ENCODE data around the gene MSL3B.

MSL3B gene

GRCh38 chr2:233853883-233854240 is 14.3 kb downstream of the MSL3B start:
- no peak for DNase-seq (ENCODE audit: low read depth in 4 of 4, low spot score in 3 of 4)

- DNase-seq (ENCODE audit: low read depth in 4 of 4, low spot score in 3 of 4), result no peak
Observed at GRCh38 chr2:233853353-233853752, 14.8 kb downstream of the MSL3B start.

GRCh38 chr2:233852056-233852455 is 16.1 kb downstream of the MSL3B start:
- no peak for DNase-seq (ENCODE audit: low read depth in 4 of 4, low spot score in 3 of 4)

GRCh38 chr2:233851169-233851568 is 17.0 kb downstream of the MSL3B start:
- no peak for DNase-seq (ENCODE audit: low read depth in 4 of 4, low spot score in 3 of 4)

- no peak for DNase-seq (ENCODE audit: low read depth in 4 of 4, low spot score in 3 of 4)
Observed at GRCh38 chr2:233850745-233851144, 17.4 kb downstream of the MSL3B start.

GRCh38 chr2:233849607-233850271 is 18.4 kb downstream of the MSL3B start:
- no peak for DNase-seq (ENCODE audit: low read depth in 4 of 4, low spot score in 3 of 4)

- DNase-seq (ENCODE audit: low read depth in 4 of 4, low spot score in 3 of 4), result no peak
Observed at GRCh38 chr2:233848276-233848675, 19.9 kb downstream of the MSL3B start.

- DNase-seq (ENCODE audit: low read depth in 4 of 4, low spot score in 3 of 4), result no peak
Observed at GRCh38 chr2:233847248-233847898, 20.8 kb downstream of the MSL3B start.

- no peak for DNase-seq (ENCODE audit: low read depth in 4 of 4, low spot score in 3 of 4)
Observed at GRCh38 chr2:233846387-233847247, 21.6 kb downstream of the MSL3B start.

GRCh38 chr2:233845301-233846060 is 22.7 kb downstream of the MSL3B start:
- DNase-seq (ENCODE audit: low read depth in 4 of 4, low spot score in 3 of 4), result no peak

GRCh38 chr2:233844836-233845235 is 23.4 kb downstream of the MSL3B start:
- DNase-seq (ENCODE audit: low read depth in 4 of 4, low spot score in 3 of 4), result no peak

GRCh38 chr2:233844064-233844807 is 23.9 kb downstream of the MSL3B start:
- no peak for DNase-seq (ENCODE audit: low read depth in 4 of 4, low spot score in 3 of 4)

- no peak for DNase-seq (ENCODE audit: low read depth in 4 of 4, low spot score in 3 of 4)
Observed at GRCh38 chr2:233841183-233841582, 27.0 kb downstream of the MSL3B start.

- DNase-seq (ENCODE audit: low read depth in 4 of 4, low spot score in 3 of 4), result no peak
Observed at GRCh38 chr2:233840520-233840919, 27.7 kb downstream of the MSL3B start.

- DNase-seq (ENCODE audit: low read depth in 4 of 4, low spot score in 3 of 4), result no peak
Observed at GRCh38 chr2:233839447-233839820, 28.8 kb downstream of the MSL3B start.

- no peak for DNase-seq (ENCODE audit: low read depth in 4 of 4, low spot score in 3 of 4)
Observed at GRCh38 chr2:233838726-233839446, 29.3 kb downstream of the MSL3B start.

GRCh38 chr2:233838251-233838650 is 29.9 kb downstream of the MSL3B start:
- no peak for DNase-seq (ENCODE audit: low read depth in 4 of 4, low spot score in 3 of 4)

- DNase-seq (ENCODE audit: low read depth in 4 of 4, low spot score in 3 of 4), result no peak
Observed at GRCh38 chr2:233837694-233838229, 30.4 kb downstream of the MSL3B start.

GRCh38 chr2:233836359-233836758 is 31.8 kb downstream of the MSL3B start:
- DNase-seq (ENCODE audit: low read depth in 4 of 4, low spot score in 3 of 4), result no peak

Data from right renal pelvis (tissue), 4 donors.